Measurements from ENCODE around the gene PLXNA1. TPM values are rescaled to one million over a fixed set of nuclear protein-coding genes. Genes with fewer than 3 reads are reported as not detected.

PLXNA1 gene
- total RNA-seq, 1 experiment from 2014 or later = 12.1 TPM

DNA sequence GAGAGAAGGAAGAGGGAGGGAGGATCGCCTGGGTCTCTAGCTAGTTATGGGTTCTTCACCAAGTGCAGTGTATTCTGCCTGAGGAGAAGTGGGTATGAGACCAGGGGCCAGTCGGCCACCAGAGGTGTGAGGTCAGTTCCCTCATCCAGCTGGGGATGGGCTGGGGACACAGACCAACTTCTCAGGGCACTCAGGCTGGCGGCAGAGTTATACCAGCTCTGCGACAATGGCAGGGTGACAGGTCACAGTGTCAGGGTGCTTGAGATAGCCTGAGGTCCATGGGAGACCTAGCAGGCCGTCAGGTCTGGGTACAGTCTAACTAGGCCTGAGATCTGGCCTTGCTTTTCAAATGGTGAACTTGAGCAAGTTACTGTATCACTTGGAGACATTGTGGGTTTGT, 31.4 kb upstream of the PLXNA1 start:
- in situ Hi-C loops (cut with HindIII; ENCODE audit: low pct_unique_long_range_greater_than_20kb, low sequenced_read_pairs) = no loop called here
- no peak for DNase-seq (ENCODE audit: low read depth)

GRCh38 chr3:126952261-126952982, 30.5 kb upstream of the PLXNA1 start:
- in situ Hi-C loops (cut with HindIII; ENCODE audit: low pct_unique_long_range_greater_than_20kb, low sequenced_read_pairs) = no loop called here
- DNase-seq (ENCODE audit: low read depth) = no peak

DNA sequence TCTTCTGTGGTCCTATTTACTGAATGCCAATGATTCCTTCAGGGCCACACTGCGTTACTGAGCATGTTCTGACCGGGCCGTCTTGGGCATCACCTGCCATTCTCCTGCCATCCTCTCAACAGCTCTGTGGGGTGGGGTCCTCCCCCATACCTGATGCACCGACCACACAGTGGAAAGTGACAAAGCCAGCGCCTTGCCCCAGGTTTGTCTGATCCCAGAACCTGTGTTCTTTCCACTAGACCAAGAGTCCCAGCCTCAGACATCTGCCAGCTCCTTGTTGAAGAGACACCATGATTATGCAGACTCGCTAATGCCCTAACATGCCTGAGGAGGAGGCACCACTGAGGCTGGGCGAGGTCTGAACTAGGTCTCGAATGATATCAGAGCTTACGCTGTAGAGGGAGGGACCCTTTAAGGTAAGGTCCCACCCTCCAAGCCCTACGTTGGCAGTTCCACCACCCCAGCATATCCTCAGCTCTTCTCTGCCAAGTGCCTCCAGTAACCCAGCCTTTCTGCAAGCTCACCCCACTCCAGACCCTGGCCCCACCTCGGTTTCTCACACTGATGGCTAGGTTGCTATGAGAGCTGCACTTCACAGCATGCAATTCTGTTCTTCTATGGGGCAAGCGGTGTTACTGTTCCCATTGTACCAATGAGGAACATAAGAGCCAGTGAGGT, 29.8 kb upstream of the PLXNA1 start:
- DNase-seq (ENCODE audit: low read depth) = no peak
- in situ Hi-C loops (cut with HindIII; ENCODE audit: low pct_unique_long_range_greater_than_20kb, low sequenced_read_pairs) = no loop called here

DNA sequence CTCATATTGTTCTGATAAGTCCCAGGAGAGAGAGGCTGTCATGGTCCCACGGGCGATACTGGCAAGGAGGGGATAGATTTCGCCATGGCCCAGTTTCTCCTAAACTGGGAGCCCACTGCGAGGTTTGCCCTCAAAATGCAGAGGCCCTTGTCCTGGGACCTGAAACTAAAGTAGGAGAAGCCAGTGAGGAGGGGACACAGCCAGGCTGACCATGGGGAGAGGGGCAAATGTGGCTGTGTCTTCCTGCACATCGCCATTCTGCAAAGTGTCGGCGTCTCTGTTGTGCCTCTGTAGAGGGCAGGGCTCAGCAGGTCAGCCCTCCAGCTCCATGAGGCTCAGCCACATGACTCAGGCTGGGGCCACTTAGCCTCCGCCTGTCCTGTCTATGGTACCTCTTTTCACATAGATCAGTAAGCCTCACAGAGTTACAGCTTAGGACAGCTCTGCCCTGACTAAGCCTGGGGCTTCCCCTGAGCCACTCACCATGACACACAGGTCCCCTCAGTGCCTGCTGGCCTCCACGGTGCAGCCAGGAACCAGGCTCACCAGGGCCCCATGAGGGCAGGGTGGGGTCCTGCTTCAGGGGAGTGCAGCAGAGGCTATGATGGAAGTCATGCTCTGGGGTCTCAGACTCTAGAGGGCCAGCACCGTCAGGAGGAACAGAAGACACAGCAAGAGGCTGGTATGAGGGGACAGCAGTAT, 28.6 kb upstream of the PLXNA1 start:
- in situ Hi-C loops (cut with HindIII; ENCODE audit: low pct_unique_long_range_greater_than_20kb, low sequenced_read_pairs) = no loop called here
- DNase-seq (ENCODE audit: low read depth) = peak; percentile 60

GRCh38 chr3:126955004-126955790, 27.7 kb upstream of the PLXNA1 start:
- in situ Hi-C loops (cut with HindIII; ENCODE audit: low pct_unique_long_range_greater_than_20kb, low sequenced_read_pairs) = no loop called here
- no peak for DNase-seq (ENCODE audit: low read depth)

- no peak for DNase-seq (ENCODE audit: low read depth)
- in situ Hi-C loops (cut with HindIII; ENCODE audit: low pct_unique_long_range_greater_than_20kb, low sequenced_read_pairs) = no loop called here
Measured at GRCh38 chr3:126956361-126956760, 26.6 kb upstream of the PLXNA1 start.

- in situ Hi-C loops (cut with HindIII; ENCODE audit: low pct_unique_long_range_greater_than_20kb, low sequenced_read_pairs) = no loop called here
- no peak for DNase-seq (ENCODE audit: low read depth)
Measured at GRCh38 chr3:126956866-126957650, 25.9 kb upstream of the PLXNA1 start.

DNA sequence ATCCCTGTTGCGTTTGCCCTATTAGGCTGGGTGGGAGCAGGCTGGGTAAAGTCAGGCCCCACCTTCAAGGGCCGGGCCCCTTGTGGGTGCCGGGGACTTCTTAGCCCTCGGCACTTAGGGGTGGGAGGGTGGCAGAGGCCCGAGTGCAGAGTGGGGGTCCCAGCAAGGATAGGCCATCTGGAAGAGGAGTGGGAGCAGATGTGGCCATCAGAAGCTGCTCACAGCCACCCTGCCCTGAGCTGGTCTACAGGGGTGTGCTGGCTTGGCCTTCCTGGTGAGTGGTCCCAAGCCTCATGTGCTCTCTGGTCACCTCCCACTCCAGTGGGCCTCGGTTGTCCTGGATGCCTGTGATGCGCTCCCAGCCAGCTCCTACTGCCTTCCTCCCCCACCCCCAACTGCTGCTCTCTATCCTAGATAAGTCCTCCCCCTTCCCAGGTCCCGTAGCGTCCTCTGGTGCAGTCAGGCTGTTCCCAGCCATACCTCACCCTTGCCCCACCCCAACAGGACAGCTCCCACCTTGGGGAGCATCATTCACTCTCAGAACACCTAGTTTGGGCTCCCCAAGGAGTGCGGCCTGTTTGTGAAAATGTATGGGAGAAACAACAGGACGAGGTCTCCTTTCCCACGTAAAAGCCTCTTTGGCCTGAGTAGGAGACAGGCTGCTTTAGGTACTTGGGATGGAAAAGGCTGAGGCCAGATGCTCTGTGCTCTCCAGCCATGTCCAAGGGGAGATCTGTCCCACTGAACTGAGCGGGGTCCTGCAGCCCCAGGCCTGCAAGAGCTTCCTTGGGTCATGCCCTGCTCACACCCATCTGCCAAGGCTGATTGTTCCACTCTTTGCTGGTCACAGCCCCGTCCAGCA, 24.9 kb upstream of the PLXNA1 start:
- in situ Hi-C loops (cut with HindIII; ENCODE audit: low pct_unique_long_range_greater_than_20kb, low sequenced_read_pairs) = no loop called here
- no peak for DNase-seq (ENCODE audit: low read depth)

GRCh38 chr3:126958638-126959085, 24.3 kb upstream of the PLXNA1 start:
- in situ Hi-C loops (cut with HindIII; ENCODE audit: low pct_unique_long_range_greater_than_20kb, low sequenced_read_pairs) = no loop called here
- no peak for DNase-seq (ENCODE audit: low read depth)

DNA sequence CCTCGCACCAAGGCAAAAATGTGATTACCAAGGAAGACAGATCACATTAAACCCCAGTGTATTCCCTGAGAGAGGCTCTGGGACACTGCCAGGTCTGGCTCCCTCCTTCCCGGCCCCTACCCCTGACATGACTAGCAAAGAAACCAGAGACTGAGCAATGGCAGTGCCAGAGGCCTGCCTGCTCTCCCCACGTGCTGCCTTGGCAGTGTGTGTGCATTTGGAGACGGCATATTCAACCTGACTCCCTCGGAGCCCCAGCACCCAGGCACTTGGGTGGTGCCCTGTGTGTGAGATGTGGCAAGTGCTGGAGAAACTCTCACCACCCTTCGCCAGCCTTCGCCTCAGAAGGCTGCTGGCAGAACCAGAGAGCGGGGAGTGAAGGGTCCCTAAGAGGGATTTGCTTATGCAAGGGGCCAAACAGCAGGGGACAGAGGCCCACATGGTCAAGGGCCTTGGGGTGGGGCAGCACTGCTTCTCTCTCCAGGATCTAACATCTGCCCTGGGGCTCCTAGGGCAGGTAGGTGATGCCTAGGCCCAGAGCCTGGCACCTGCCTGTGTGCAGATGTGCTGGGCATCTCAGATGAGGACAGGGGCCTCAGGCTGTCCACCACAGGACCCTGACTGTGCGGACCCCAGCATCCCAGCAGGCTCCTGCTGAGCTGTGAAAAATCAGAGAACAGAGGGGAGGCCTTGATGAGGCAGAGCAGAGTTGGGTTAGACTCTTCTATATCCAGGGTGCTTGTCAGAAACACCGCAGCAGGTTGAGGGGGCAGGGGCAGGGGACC, 23.6 kb upstream of the PLXNA1 start:
- in situ Hi-C loops (cut with HindIII; ENCODE audit: low pct_unique_long_range_greater_than_20kb, low sequenced_read_pairs) = no loop called here
- DNase-seq (ENCODE audit: low read depth) = no peak

DNA sequence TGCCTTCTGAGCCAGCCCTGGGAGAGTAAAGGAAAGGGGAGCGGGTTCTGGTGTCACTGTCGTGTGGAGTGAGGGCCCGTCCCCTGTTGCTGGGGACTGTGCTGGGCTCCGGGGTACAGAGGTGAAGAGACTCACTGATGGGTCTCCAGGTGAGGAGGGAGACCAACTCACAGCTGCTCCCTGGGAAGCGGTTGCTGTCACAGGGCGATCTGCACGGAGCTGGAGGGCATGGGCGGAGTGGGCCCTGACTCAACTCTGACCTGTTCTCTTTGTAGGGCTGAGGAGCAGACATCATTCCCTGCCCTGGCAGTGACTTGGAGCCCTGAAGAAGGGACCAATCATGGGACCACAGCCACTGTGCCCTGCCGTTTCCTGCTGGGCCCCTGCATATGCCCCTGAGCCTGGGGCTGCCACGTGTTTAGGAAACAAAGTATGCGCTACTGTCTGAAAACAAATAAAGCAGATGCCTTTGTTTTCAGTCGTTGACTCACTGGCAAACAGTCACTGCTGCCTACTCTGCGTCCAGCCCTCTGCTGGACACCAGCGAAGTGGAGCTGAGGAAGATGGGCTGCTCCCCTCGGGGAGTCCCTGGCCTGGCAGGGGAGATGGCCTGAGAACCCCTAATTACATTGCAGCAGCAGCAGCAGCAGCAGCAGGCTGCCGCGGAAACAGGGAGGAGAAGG, 22.9 kb upstream of the PLXNA1 start:
- DNase-seq (ENCODE audit: low read depth) = peak; percentile 26
- in situ Hi-C loops (cut with HindIII; ENCODE audit: low pct_unique_long_range_greater_than_20kb, low sequenced_read_pairs) = no loop called here

- in situ Hi-C loops (cut with HindIII; ENCODE audit: low pct_unique_long_range_greater_than_20kb, low sequenced_read_pairs) = no loop called here
- no peak for DNase-seq (ENCODE audit: low read depth)
Measured at GRCh38 chr3:126960604-126960995, 22.3 kb upstream of the PLXNA1 start.

DNA sequence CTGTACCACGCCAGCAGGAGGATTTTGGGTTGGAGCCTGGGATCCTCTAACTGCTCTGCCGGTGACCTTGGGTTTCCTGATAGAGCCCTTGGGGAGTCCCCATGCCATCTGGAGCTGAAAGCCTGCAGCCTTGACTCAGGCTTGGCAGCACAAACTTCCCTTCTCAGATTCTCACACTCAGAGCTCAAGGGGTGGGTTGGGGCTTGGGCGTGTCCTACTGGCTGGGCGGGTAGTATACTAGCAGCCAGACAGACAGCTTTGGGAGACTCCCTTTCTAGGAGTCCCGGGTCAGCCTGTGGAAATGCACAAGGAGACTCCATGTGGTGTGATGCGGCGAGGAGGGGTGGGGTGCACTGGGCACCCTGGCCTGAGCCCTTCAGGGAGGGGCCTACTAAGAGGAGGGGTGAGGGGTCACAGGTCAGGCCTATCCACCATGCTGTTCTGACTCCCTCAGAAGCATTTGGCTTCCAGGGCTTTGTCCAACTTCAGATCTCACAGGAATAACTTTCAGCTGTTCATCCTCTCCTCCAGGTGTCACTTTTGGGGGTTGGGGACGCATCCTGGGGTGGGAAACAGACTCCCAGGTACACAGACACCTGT, 21.6 kb upstream of the PLXNA1 start:
- in situ Hi-C loops (cut with HindIII; ENCODE audit: low pct_unique_long_range_greater_than_20kb, low sequenced_read_pairs) = no loop called here
- peak; percentile 21 for DNase-seq (ENCODE audit: low read depth)

DNA sequence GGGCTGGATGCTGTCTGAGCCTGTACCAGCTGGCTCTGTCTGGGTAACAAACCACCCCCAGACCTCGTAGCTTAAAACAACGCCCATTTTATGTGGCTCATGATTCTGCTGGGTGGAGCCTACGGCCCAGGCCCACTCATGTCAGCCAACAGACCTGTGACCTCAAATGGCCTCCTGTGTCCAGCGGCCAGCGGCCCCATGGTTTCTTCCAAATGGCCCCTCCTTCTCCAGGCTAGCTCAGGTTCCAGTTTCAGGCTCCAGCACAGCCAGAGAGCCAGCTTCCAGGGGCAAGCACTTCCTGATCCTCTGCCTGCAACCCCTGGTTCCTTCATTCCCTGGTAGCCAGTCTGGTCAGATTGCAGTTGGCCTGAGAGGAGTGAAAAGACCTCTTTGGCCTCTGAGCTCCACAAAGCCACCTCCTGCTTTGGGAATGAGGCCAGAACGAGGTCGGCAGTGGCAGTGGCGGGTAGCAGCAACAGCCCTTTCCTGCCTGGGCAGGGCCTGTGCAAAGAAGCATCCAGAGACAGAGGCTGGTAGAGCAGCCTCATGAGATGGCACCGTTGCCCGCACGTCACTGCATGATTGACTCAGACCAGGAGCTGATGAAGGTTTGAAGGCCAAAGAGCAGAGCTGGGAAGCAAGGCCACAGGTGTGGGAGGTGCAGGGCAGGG, 21.0 kb upstream of the PLXNA1 start:
- no peak for DNase-seq (ENCODE audit: low read depth)
- in situ Hi-C loops (cut with HindIII; ENCODE audit: low pct_unique_long_range_greater_than_20kb, low sequenced_read_pairs) = no loop called here

DNA sequence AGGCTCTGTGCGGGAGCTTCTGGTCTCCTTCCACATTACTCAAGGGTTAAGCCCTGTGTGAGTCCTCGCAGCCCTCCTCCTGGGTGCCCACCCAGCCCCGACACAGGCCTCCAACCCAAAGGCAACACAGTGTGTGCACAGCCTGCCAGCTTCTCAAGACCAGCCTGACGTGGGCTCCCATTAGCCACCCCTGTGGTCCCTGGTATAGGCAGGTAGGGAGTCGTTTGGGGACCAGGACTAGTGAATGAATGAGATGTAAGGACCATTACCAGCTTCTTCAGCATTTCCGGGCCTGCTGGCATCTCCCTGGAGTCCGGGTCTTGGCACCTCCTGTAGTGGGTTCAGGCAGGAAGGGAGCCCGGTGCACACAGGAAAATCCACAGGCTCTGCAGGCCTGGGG, 20.2 kb upstream of the PLXNA1 start:
- no peak for DNase-seq (ENCODE audit: low read depth)
- in situ Hi-C loops (cut with HindIII; ENCODE audit: low pct_unique_long_range_greater_than_20kb, low sequenced_read_pairs) = no loop called here
